H7 (cell line): ENCODE data around the gene PNPLA7. TPM values are rescaled to one million over a fixed set of nuclear protein-coding genes. Genes with fewer than 3 reads are reported as not detected.
"Not testable (repeated sequence)": the region's sequence is repeated elsewhere in the genome, so short reads cannot be mapped to it uniquely, and the experiment has no call there.

Source experiments
- DNase-seq: peaks from one replicate; pipeline ENCODE4 v3.0.0; 2012
- H3K27me3 ChIP-seq: 2 replicates; pipeline ENCODE4 v1.6.0; 2011; ENCODE audit warnings: mild to moderate bottlenecking, low read length; ENCODE audit not compliant: control insufficient read depth, insufficient read depth
- H3K36me3 ChIP-seq: replicated peaks from 2 replicates; pipeline ENCODE4 v1.5.1; 2011; ENCODE audit warnings: low read length; ENCODE audit not compliant: control insufficient read depth, insufficient read depth
- H3K4me3 ChIP-seq: 2 replicates; pipeline ENCODE4 v1.5.1; 2011; ENCODE audit warnings: low read depth, mild to moderate bottlenecking, control low read depth, low read length, moderate library complexity; ENCODE audit not compliant: insufficient read depth
- total RNA-seq: library from RNA; depleted of rRNA; stranded (reverse); fragments of >200 nt; shearing (Covaris generic); gene quantifications from 2 replicates; pipeline ENCODE4 v1.2.3, GENCODE V29; 2014

Gene PNPLA7
- total RNA-seq, 1 experiment from 2014 or later: 0.14 TPM

DNA sequence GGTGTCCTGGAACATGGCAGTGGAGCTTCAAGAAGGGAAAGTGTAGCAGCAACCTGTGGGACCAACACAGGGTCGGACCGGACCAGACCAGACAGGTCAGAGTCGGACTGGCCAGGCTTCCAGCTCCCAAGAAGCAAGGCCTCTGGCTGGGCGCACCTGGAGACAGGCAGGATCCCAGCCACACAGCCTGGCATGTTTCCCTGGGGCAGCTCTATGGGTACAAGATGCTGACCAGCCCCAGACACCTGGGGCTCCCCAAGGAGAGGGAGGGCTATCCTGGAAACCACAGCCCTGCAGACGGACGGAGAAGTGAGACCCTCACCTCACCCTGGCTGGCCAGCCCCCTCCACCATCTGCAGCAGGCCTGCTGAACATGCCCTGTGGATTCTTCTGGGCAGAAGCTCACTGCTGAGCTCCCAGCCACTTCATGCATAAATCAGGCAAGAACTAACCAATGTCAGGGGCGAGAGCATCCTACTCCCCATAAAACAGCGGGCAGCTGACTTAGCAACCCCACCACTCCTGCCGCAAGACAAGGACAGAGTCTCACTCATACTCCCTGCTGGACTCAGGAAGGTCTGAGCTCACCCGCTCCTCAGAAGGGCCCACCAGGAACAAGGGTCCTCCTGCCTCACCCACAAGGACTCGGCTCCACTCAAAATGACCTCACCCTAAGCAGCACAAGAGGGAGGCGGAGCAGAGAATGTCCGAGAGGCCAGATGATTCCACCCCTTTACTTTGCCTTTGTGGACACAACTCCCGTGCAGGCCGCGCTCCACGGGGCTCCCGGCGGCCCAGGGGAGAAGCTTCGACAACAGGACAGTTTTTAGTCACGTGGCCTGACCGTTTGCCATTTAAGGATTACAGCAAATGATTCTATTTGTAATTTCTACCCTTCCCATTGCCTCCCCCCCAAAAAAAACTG, 31.4 kb upstream of the PNPLA7 start:
- no peak for DNase-seq
- Histone ChIP-seq H3K36me3 (peaks cover 23% of the 10 kb centered on the region), H3K4me3 (no peak overlapping the region), H3K27me3 (no peaks in the 10 kb centered on the region)

- Histone ChIP-seq H3K27me3 (no peaks in the 10 kb centered on the region), H3K36me3 (peaks cover 21% of the 10 kb centered on the region), H3K4me3 (no peak overlapping the region)
- DNase-seq: no peak
Observed at GRCh38 chr9:137580954-137581322, 30.7 kb upstream of the PNPLA7 start.

DNA sequence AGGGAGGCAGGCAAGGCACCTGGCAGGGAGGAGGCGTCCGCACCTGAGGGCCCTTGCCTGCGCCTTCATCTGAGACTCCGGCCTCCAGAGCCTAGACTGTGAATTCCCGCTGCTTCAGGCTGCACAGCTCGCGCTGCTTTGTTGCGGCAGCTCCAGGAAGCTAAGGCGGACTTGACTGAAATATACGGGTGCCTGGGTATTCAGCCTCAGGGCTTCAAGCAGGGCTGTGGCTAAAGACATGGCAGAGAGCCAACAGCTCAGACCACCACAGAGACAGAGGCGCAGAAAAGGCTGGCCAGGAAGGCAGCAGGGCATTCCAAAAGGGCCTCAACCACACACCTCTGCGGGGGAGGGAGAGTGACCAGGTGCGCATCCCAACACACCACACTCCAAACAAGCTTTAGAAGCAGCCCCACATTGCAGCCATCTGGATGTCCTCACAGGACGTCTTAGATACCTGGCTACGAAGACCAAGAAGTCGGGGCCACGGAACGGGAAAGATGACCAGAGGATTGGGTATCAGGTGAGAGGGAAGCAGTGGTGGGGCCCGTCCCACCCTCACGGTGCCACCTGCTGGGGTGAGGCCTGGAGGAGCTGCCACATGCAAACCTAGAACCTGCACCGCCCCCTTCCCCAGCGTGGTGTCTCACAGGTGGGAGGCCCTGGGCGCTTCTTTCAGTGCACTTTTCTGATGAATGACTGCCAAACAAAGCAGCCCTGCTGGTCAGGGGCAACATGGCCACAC, 30.2 kb upstream of the PNPLA7 start:
- Histone ChIP-seq H3K36me3 (peaks cover 21% of the 10 kb centered on the region), H3K4me3 (no peak overlapping the region), H3K27me3 (no peaks in the 10 kb centered on the region)
- peak; percentile 64 for DNase-seq

GRCh38 chr9:137579259-137579604, 29.0 kb upstream of the PNPLA7 start:
- DNase-seq: no peak
- peaks cover 32% of the 10 kb centered on the region for H3K36me3 ChIP-seq
- H3K27me3 ChIP-seq: no peaks in the 10 kb centered on the region
- peak overlapping the region; percentile 96 for H3K4me3 ChIP-seq

DNA sequence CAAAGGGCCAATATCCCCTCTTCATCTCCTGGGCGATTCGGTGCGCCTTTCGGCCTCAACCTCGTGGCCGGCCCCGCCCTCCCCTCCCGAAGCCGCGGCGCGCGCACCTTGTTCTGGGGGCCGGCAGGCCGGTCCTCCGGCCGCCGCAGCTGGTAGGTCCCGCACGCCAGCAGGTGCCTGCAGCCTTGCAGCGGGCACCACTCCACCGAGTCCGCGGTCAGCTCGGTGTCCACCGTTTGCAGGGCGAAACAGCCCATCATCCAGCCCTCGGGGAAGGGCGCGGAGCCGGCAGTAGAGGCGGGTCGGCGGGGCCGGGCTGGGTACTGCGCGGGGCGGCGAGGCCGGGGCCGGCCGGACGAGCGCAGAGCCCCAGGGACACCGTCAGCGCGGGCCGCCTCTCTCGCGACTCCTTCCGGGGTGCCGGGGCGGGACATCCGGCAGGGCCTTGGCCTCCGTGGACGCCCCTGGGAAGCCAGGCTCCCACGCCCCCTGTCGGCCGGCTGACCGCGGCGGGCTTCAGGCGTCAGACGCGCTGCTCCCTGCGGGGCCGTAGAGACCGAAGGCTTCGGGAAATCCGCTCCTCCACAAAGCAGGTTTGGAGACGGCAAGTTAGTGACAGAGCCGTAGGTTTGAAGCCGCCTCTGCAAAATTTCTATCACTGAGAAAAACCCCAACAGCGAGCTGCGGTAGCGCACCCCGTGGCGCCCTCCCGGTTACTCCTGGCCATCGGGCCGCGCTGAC, 28.5 kb upstream of the PNPLA7 start, which contains the start of gene DPH7:
TSS of gene DPH7 (minus strand) at position 408 of the 741 bp plus-strand sequence. CDS start at position 260, 148 bp downstream.
- H3K27me3 ChIP-seq: no peaks in the 10 kb centered on the region
- peak within 1 kb of the TSS; percentile 96 for H3K4me3 ChIP-seq
- H3K36me3 ChIP-seq: peaks cover 33% of the 10 kb centered on the region
- DNase-seq: peak; percentile 99

DNA sequence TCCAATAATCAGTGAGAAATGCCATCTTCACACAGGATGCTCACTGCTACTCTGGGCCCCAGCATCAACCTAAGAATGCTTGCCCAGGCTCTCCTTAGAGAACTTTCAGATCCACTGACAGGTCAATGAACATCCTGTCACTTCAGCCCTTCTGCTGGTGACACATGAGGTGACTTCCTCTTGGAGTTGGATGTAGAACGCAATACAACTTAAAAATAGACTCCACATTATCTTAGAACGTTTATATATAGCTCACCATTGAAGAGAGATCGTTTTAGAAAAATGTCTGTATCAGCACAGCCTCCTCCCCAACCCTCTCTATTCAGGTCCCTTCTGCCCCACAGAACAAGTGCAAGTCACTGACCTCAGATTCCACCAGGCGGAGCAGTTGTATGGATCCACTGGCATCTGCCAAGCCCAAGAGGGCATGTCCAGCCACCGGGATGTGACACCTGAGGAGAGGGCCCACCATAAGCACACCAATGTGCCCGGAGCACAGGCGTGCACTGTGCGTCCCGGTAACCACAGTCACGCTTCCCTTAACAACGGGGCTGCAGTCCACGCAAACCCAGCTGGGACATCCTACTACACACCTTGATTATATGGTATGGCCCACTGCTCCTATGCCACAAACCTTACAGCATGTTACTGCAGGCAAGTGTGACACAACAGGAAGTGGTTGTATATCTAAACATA, 25.7 kb upstream of the PNPLA7 start:
- peaks cover 30% of the 10 kb centered on the region for H3K36me3 ChIP-seq

DNA sequence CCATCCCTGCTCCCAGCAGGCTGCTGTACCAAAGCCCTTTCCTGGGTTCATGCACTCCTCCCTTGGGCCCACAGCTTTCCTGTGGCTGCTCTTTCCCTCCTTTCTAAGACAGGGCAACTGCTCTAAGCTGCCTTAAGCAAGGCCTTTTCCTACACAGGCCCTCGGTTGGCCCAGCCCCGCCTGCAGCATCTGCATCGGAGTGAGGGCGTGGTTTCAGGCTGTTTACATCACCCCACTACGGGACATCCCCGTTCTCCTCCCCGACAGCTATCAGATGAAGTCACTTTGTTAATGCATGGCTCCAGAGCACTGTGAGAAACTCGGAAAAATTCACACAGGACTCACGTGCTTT, 25.1 kb upstream of the PNPLA7 start:
- Histone ChIP-seq H3K4me3 (no peak overlapping the region), H3K27me3 (no peaks in the 10 kb centered on the region), H3K36me3 (peaks cover 30% of the 10 kb centered on the region)
- DNase-seq: no peak

More for the DNA sequence above, 25.7 kb upstream of the PNPLA7 start:
- DNase-seq: no peak
- Histone ChIP-seq H3K4me3 (no peak overlapping the region), H3K27me3 (no peaks in the 10 kb centered on the region)

DNA sequence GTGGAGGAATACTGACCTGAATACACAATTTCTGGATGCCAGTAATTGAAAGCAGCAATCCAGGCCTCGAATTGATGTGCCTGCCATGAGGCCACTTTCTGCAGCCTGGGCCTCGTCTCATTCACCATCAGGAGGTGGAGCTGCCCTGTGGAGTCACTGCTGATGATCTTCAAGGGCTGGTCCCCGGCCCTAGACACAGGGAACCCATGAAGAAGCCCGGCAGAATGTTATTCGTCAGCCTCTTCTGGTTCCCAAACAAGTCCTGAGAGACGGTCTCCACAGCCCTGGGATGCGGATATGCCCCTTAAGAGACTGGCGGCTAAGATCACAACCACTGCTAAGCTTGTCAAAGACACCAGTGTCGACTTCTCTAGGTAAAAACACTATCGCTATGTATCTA, 24.0 kb upstream of the PNPLA7 start:
- Histone ChIP-seq H3K4me3 (no peak overlapping the region), H3K36me3 (peaks cover 30% of the 10 kb centered on the region), H3K27me3 (no peaks in the 10 kb centered on the region)
- no peak for DNase-seq

DNA sequence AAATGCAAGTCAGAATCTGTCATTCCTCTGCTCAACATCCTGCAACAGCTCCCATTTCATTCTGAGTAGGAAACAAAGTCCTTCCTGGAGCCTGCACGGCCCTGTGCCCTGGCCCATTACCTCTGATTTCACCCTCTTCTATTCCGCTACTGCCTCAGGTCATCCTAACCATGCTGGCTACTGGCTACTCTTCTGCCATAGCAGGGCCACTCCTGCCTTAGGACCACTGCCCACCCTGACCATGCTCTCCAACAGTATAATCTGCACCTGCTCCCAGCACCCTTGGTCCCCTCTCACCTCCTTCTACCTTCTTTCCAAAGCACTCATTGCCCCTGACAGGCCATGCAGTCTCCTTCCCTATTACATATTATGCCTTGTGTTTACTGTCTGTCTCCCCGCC, 20.4 kb upstream of the PNPLA7 start:
- Histone ChIP-seq H3K36me3 (peaks cover 24% of the 10 kb centered on the region), H3K27me3 (no peaks in the 10 kb centered on the region), H3K4me3 (no peak overlapping the region)
- no peak for DNase-seq

- Histone ChIP-seq H3K27me3 (no peaks in the 10 kb centered on the region), H3K4me3 (no peak overlapping the region), H3K36me3 (peaks cover 16% of the 10 kb centered on the region)
- no peak for DNase-seq
Observed at GRCh38 chr9:137569609-137570203, 19.5 kb upstream of the PNPLA7 start.

DNA sequence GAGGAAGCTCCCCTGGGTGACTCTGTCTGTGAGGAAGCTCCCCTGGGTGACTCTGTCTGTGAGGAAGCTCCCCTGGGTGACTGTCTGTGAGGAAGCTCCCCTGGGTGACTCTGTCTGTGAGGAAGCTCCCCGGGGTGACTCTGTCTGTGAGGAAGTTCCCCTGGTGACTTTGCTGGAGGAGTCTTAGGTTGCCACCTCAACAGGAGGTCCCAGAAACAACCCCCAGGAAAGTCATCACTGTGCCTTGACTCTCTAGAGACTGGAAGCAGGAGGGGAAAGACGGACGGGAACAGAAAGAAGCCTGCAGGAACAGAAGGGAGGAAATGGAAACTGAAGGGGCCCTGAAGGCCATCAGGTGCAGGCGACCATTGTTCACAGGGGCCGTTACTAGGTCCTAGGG, 18.2 kb upstream of the PNPLA7 start:
- peaks cover 17% of the 10 kb centered on the region for H3K36me3 ChIP-seq
- not testable (repeated sequence) for H3K27me3 ChIP-seq, DNase-seq, H3K4me3 ChIP-seq

GRCh38 chr9:137564817-137565411, 14.7 kb upstream of the PNPLA7 start:
- H3K36me3 ChIP-seq: peaks cover 9% of the 10 kb centered on the region
- H3K4me3 ChIP-seq: no peak overlapping the region
- H3K27me3 ChIP-seq: no peaks in the 10 kb centered on the region
- no peak for DNase-seq

GRCh38 chr9:137564134-137564533, 13.9 kb upstream of the PNPLA7 start:
- no peak for DNase-seq
- H3K36me3 ChIP-seq: peaks cover 9% of the 10 kb centered on the region
- H3K4me3 ChIP-seq: no peak overlapping the region
- no peaks in the 10 kb centered on the region for H3K27me3 ChIP-seq
